ENCODE data around the gene ALPL.

ALPL gene

DNA sequence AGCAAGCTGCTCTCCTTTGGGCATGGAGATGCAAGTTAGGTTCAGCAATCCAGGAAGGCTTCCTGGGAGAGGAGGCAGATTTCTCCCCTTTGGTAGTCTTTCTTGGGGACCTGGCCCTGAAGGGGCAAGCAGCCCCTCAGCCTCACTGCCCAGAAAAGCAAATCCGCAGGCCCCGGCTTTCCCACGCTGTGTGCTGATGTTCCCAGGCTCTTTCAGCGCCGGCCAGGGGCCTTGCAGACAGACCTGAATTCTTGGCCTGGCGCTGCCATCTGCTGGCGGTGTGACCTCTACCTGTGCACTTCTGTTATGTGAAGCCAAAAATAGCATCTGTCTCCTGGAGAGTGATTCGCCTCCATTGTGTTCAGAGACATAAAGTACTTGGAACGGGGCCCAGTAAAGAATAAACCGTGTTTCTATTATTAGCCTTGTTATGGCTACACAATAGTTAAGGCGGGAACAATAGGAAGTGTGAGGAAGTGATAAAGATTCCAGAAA, 64.8 kb downstream of the ALPL start:
- TF ChIP-seq, protein P1, sequence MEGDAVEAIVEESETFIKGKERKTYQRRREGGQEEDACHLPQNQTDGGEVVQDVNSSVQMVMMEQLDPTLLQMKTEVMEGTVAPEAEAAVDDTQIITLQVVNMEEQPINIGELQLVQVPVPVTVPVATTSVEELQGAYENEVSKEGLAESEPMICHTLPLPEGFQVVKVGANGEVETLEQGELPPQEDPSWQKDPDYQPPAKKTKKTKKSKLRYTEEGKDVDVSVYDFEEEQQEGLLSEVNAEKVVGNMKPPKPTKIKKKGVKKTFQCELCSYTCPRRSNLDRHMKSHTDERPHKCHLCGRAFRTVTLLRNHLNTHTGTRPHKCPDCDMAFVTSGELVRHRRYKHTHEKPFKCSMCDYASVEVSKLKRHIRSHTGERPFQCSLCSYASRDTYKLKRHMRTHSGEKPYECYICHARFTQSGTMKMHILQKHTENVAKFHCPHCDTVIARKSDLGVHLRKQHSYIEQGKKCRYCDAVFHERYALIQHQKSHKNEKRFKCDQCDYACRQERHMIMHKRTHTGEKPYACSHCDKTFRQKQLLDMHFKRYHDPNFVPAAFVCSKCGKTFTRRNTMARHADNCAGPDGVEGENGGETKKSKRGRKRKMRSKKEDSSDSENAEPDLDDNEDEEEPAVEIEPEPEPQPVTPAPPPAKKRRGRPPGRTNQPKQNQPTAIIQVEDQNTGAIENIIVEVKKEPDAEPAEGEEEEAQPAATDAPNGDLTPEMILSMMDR (IDR thresholded peaks at IDR 0.05): no peak
- no peak for DNase-seq (ENCODE audit: low spot score)
- Histone ChIP-seq H3K27ac (peak overlapping the region in 1 of 2 donors; percentile 37), H3K4me3 (no peak overlapping the region)

DNA sequence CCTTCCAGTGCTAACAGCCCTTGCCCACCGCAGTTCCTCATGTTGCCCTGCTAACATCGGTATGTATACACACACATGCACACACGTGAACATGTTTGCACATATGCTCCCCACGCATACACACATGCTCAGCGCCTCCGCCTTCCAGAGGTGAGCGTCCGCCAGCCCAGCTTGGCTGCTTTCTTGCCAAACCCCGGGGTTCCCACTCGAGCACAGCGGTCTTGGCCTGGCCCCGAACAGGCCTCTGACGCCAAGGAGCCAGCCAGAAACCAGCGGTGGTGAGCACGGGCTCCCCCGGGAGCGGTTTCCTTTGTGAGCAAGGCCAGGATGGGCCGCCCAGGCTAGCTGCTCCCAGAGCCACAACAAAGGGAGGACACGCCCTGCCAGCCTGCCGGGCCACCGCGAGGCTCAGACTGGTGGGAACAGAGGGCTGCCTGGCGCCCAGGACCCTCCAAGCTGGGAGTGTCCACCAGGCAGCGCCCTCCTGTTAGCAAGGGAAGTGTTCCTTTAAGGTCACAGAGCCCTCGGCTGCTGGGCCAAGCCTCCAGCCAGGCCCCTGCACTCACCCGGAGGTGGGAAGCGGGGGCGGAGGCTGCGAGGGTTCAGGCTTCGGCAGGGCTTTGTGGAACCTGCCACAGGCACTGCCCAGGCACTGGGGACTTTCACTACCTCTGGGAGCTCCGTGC, 65.4 kb downstream of the ALPL start:
- TF ChIP-seq, protein P1 (IDR thresholded peaks at IDR 0.05): no peak
- no peak for DNase-seq (ENCODE audit: low spot score)
- Histone ChIP-seq H3K4me3 (no peak overlapping the region), H3K27ac (peak overlapping the region in 1 of 2 donors; percentile 37)

DNA sequence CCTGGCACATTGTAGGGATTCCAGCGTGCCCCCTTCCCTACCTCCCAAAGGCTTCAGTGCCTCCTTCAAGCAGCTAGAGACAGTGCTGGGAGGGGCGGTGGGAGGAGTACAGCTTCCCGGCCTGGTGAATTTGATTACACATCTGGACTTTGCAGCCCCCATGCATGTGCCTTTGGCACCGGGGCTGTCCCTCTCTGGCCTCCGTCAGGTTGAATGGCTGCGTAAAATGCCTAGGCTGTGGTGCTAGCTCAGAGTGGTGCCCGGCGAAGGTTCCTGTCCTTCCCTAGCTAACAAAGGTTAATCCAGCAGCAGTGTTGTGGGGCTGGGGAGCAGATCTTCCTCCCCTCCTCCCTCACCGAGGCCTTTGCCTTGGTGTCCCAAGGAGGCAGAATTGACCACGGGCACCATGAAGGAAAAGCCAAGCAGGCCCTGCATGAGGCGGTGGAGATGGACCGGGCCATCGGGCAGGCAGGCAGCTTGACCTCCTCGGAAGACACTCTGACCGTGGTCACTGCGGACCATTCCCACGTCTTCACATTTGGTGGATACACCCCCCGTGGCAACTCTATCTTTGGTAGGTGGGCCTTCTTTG, 66.2 kb downstream of the ALPL start:
- no peak overlapping the region for H3K4me3 ChIP-seq
- no peak for DNase-seq (ENCODE audit: low spot score)
- TF ChIP-seq, protein P1 (IDR thresholded peaks at IDR 0.05): no peak
- H3K27ac ChIP-seq: peak overlapping the region in 1 of 2 donors; percentile 37

DNA sequence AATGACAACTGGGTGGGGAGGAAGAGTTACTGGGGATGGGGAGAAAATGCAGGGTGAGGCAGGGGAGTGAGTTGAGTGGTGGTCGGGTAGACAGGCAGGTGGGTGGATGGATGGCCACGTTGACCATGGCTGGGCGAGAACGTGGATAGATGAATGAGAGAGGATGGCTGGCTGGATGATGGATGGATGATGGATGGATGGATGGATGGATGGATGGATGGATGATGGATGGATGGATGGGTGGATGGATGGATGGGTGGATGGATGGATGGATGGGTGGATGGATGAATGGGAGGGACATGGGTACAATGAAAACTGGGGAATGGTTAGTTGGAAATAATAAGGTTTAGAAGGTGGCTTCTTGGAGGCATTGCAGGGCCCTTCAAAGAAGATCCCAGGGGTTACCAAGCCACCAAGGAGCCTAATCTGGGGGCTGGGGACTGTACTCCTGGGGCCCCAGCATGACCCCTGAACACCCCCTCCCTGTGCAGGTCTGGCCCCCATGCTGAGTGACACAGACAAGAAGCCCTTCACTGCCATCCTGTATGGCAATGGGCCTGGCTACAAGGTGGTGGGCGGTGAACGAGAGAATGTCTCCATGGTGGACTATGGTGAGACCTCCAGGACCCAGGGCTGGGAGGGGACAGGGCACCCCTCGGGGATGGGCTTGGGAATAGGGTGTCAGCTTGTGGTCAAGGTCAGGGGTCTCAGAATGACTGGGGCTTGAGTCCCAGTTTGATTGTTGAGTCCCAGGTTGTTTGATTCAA, 67.0 kb downstream of the ALPL start:
- Histone ChIP-seq H3K4me3 (no peak overlapping the region), H3K27ac (no peak overlapping the region)
- DNase-seq (ENCODE audit: low spot score): no peak
- TF ChIP-seq, protein P1 (IDR thresholded peaks at IDR 0.05): no peak

DNA sequence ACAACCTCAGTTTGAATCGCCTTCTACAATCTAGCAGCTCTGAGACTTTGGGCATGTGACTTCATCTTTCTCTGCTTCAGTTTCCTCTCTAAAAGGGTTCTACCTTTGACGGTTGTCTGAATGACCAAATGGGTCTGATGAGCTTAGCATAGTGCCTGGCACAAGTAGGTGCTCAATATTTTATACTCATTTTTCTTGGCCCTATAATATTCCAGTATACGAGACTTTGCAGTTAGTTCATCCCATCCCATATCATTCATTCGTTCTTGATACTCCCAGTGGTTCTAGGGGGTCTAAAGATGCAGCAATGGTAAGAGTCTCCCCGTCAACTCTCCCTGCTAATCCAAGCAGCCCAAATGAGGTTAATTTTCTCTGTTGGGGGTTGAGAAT, 67.6 kb downstream of the ALPL start:
- no peak overlapping the region for H3K4me3 ChIP-seq
- H3K27ac ChIP-seq: no peak overlapping the region
- TF ChIP-seq, protein P1 (IDR thresholded peaks at IDR 0.05): no peak
- no peak for DNase-seq (ENCODE audit: low spot score)

DNA sequence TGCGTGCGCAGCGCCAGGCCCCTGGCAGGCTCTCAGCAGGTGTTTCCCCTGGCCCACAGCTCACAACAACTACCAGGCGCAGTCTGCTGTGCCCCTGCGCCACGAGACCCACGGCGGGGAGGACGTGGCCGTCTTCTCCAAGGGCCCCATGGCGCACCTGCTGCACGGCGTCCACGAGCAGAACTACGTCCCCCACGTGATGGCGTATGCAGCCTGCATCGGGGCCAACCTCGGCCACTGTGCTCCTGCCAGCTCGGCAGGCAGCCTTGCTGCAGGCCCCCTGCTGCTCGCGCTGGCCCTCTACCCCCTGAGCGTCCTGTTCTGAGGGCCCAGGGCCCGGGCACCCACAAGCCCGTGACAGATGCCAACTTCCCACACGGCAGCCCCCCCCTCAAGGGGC, 68.1 kb downstream of the ALPL start:
- Histone ChIP-seq H3K4me3 (no peak overlapping the region), H3K27ac (no peak overlapping the region)
- no peak for DNase-seq (ENCODE audit: low spot score)
- TF ChIP-seq, protein P1 (IDR thresholded peaks at IDR 0.05): no peak
